ENCODE results near the gene FBXO41. TPM values are rescaled to one million over a fixed set of nuclear protein-coding genes. Genes with fewer than 3 reads are reported as not detected.
A peak's percentile ranks its signal among the peaks of the same experiment; 100 is the strongest.
"Not testable (repeated sequence)": the region's sequence is repeated elsewhere in the genome, so short reads cannot be mapped to it uniquely, and the experiment has no call there.

FBXO41 gene
- total RNA-seq, 2 experiments from 2014 or later: 15.2 to 15.6 TPM

GRCh38 chr2:73266061-73266901 is 18.0 kb downstream of the FBXO41 start:
- no peak for DNase-seq
- intact Hi-C loops (cut with micrococcal nuclease): no loop called here
- H3K36me3 Mint-ChIP-seq: peaks cover 3% of the 10 kb centered on the region
- no peak overlapping the region for H3K27ac Mint-ChIP-seq
- CTCF ChIA-PET: no interaction called here
- POLR2A ChIA-PET: no interaction called here
- H3K4me1 Mint-ChIP-seq (ENCODE audit: low read depth): peaks cover 19% of the 10 kb centered on the region
- no peak overlapping the region for H3K4me3 Mint-ChIP-seq
- H3K27me3 Mint-ChIP-seq: no peaks in the 10 kb centered on the region
- H3K9me3 Mint-ChIP-seq: no peaks in the 10 kb centered on the region

- H3K4me3 Mint-ChIP-seq: no peak overlapping the region
- CTCF ChIA-PET: no interaction called here
- intact Hi-C loops (cut with micrococcal nuclease): no loop called here
Observed at GRCh38 chr2:73265298-73266060, 18.8 kb downstream of the FBXO41 start.

GRCh38 chr2:73264783-73265182 is 19.5 kb downstream of the FBXO41 start:
- DNase-seq: no peak
- POLR2A ChIA-PET: no interaction called here
- H3K36me3 Mint-ChIP-seq: peaks cover 3% of the 10 kb centered on the region
- H3K4me3 Mint-ChIP-seq: no peak overlapping the region
- H3K9me3 Mint-ChIP-seq: no peaks in the 10 kb centered on the region
- intact Hi-C loops (cut with micrococcal nuclease): no loop called here
- CTCF ChIA-PET: no interaction called here
- H3K27me3 Mint-ChIP-seq: no peaks in the 10 kb centered on the region
- peaks cover 16% of the 10 kb centered on the region for H3K4me1 Mint-ChIP-seq (ENCODE audit: low read depth)
- no peak overlapping the region for H3K27ac Mint-ChIP-seq

More at GRCh38 chr2:73265298-73266060, 18.8 kb downstream of the FBXO41 start:
- DNase-seq: no peak
- peaks cover 19% of the 10 kb centered on the region for H3K4me1 Mint-ChIP-seq (ENCODE audit: low read depth)
- no peaks in the 10 kb centered on the region for H3K9me3 Mint-ChIP-seq
- no peak overlapping the region for H3K27ac Mint-ChIP-seq
- H3K36me3 Mint-ChIP-seq: peaks cover 3% of the 10 kb centered on the region
- POLR2A ChIA-PET: no interaction called here
- no peaks in the 10 kb centered on the region for H3K27me3 Mint-ChIP-seq

GRCh38 chr2:73264332-73264606 is 20.0 kb downstream of the FBXO41 start:
- Mint-ChIP-seq H3K4me3 (no peak overlapping the region), H3K9me3 (no peaks in the 10 kb centered on the region), H3K36me3 (peaks cover 3% of the 10 kb centered on the region), H3K4me1 (ENCODE audit: low read depth) (peaks cover 14% of the 10 kb centered on the region), H3K27ac (no peak overlapping the region), H3K27me3 (no peaks in the 10 kb centered on the region)
- CTCF ChIA-PET: no interaction called here
- POLR2A ChIA-PET: no interaction called here
- intact Hi-C loops (cut with micrococcal nuclease): no loop called here
- DNase-seq: no peak

- ChIA-PET CTCF (no interaction called here), POLR2A (no interaction called here)
- Mint-ChIP-seq H3K27me3 (no peaks in the 10 kb centered on the region), H3K9me3 (no peaks in the 10 kb centered on the region), H3K36me3 (peaks cover 3% of the 10 kb centered on the region), H3K4me1 (ENCODE audit: low read depth) (peaks cover 14% of the 10 kb centered on the region), H3K4me3 (no peak overlapping the region), H3K27ac (no peak overlapping the region)
- intact Hi-C loops (cut with micrococcal nuclease): no loop called here
- no peak for DNase-seq
Observed at GRCh38 chr2:73263540-73264331, 20.5 kb downstream of the FBXO41 start.

- H3K27me3 Mint-ChIP-seq; H3K36me3 Mint-ChIP-seq; H3K9me3 Mint-ChIP-seq; H3K4me1 Mint-ChIP-seq (ENCODE audit: low read depth); H3K27ac Mint-ChIP-seq; POLR2A ChIA-PET; DNase-seq; H3K4me3 Mint-ChIP-seq; intact Hi-C loops (cut with micrococcal nuclease): not testable (repeated sequence)
- CTCF ChIA-PET: interaction anchor here (1.4 kb wide), 1 partner anchor 27 kb away, joined by 4 read pairs; no protein-coding TSS in a partner anchor
Observed at GRCh38 chr2:73262691-73263429, 21.4 kb downstream of the FBXO41 start.

GRCh38 chr2:73262108-73262651 is 22.1 kb downstream of the FBXO41 start:
- intact Hi-C loops (cut with micrococcal nuclease): no loop called here
- peaks cover 3% of the 10 kb centered on the region for H3K36me3 Mint-ChIP-seq
- peaks cover 4% of the 10 kb centered on the region for H3K4me1 Mint-ChIP-seq (ENCODE audit: low read depth)
- no peak overlapping the region for H3K4me3 Mint-ChIP-seq
- H3K27ac Mint-ChIP-seq: no peak overlapping the region
- H3K27me3 Mint-ChIP-seq: no peaks in the 10 kb centered on the region
- no peaks in the 10 kb centered on the region for H3K9me3 Mint-ChIP-seq
- DNase-seq: no peak
- POLR2A ChIA-PET: no interaction called here
- CTCF ChIA-PET: interaction anchor here (1.4 kb wide), 1 partner anchor 27 kb away, joined by 4 read pairs; no protein-coding TSS in a partner anchor

- POLR2A ChIA-PET: no interaction called here
- DNase-seq: peak; percentile 17
Observed at GRCh38 chr2:73260338-73260984, 23.8 kb downstream of the FBXO41 start.

GRCh38 chr2:73259704-73260337 is 24.5 kb downstream of the FBXO41 start:
- POLR2A ChIA-PET: no interaction called here
- H3K4me1 Mint-ChIP-seq (ENCODE audit: low read depth): no peaks in the 10 kb centered on the region
- no peaks in the 10 kb centered on the region for H3K27me3 Mint-ChIP-seq
- H3K4me3 Mint-ChIP-seq: no peak overlapping the region
- no peaks in the 10 kb centered on the region for H3K9me3 Mint-ChIP-seq
- CTCF ChIA-PET: no interaction called here
- intact Hi-C loops (cut with micrococcal nuclease): no loop called here
- DNase-seq: no peak
- no peak overlapping the region for H3K27ac Mint-ChIP-seq
- H3K36me3 Mint-ChIP-seq: peaks cover 3% of the 10 kb centered on the region

More at GRCh38 chr2:73260338-73260984, 23.8 kb downstream of the FBXO41 start:
- CTCF ChIA-PET: no interaction called here
- Mint-ChIP-seq H3K4me3 (no peak overlapping the region), H3K27me3 (no peaks in the 10 kb centered on the region), H3K9me3 (no peaks in the 10 kb centered on the region), H3K4me1 (ENCODE audit: low read depth) (no peaks in the 10 kb centered on the region), H3K27ac (no peak overlapping the region), H3K36me3 (peaks cover 3% of the 10 kb centered on the region)
- intact Hi-C loops (cut with micrococcal nuclease): no loop called here

- Mint-ChIP-seq H3K27me3 (no peaks in the 10 kb centered on the region), H3K4me1 (ENCODE audit: low read depth) (no peaks in the 10 kb centered on the region), H3K4me3 (no peak overlapping the region), H3K36me3 (peaks cover 3% of the 10 kb centered on the region), H3K27ac (no peak overlapping the region), H3K9me3 (no peaks in the 10 kb centered on the region)
- CTCF ChIA-PET: no interaction called here
- intact Hi-C loops (cut with micrococcal nuclease): no loop called here
- POLR2A ChIA-PET: interaction anchor here (0.6 kb wide), 1 partner anchor 32 kb away, joined by 3 read pairs; no protein-coding TSS in a partner anchor
- no peak for DNase-seq
Observed at GRCh38 chr2:73259276-73259675, 25.0 kb downstream of the FBXO41 start.

- Mint-ChIP-seq H3K4me1 (ENCODE audit: low read depth) (no peaks in the 10 kb centered on the region), H3K36me3 (no peaks in the 10 kb centered on the region), H3K27me3 (no peaks in the 10 kb centered on the region), H3K9me3 (no peaks in the 10 kb centered on the region), H3K27ac (no peak overlapping the region), H3K4me3 (no peak overlapping the region)
- POLR2A ChIA-PET: interaction anchor here (0.6 kb wide), 1 partner anchor 32 kb away, joined by 3 read pairs; no protein-coding TSS in a partner anchor
- no peak for DNase-seq
- intact Hi-C loops (cut with micrococcal nuclease): no loop called here
- CTCF ChIA-PET: no interaction called here
Observed at GRCh38 chr2:73258913-73259215, 25.4 kb downstream of the FBXO41 start.

Measured in activated CD4-positive, alpha-beta memory T cell treated with anti-CD3 and anti-CD28 coated beads for 36 hours (primary cell).